Fibroblast of lung (primary cell): ENCODE measurements around the gene SEZ6L.

ENCODE experiments used
- EZH2 ChIP-seq: IDR thresholded peaks from 2 replicates; pipeline ENCODE4 v1.5.1; 2012; ENCODE audit warnings: low read length, control low read depth, mild to moderate bottlenecking; ENCODE audit errors: missing control alignments
- TF ChIP-seq, protein P1 (sequence below), 2 donors: IDR thresholded peaks in 1 of 2; conservative IDR thresholded peaks in 1 of 2; 1 replicate in 1 of 2; 2 replicates in 1 of 2; pipeline ENCODE4 v1.5.1; 2011 to 2012; ENCODE audit warnings: low read length in 2 of 2, control low read depth in 1 of 2, inconsistent platforms in 1 of 2, low read depth in 1 of 2, mild to moderate bottlenecking in 1 of 2

GRCh38 chr22:26382782-26383181 is 213.5 kb downstream of the SEZ6L start:
- TF ChIP-seq, protein P1, sequence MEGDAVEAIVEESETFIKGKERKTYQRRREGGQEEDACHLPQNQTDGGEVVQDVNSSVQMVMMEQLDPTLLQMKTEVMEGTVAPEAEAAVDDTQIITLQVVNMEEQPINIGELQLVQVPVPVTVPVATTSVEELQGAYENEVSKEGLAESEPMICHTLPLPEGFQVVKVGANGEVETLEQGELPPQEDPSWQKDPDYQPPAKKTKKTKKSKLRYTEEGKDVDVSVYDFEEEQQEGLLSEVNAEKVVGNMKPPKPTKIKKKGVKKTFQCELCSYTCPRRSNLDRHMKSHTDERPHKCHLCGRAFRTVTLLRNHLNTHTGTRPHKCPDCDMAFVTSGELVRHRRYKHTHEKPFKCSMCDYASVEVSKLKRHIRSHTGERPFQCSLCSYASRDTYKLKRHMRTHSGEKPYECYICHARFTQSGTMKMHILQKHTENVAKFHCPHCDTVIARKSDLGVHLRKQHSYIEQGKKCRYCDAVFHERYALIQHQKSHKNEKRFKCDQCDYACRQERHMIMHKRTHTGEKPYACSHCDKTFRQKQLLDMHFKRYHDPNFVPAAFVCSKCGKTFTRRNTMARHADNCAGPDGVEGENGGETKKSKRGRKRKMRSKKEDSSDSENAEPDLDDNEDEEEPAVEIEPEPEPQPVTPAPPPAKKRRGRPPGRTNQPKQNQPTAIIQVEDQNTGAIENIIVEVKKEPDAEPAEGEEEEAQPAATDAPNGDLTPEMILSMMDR (conservative IDR thresholded peaks at IDR 0.05 in 1 of 2, IDR thresholded peaks at IDR 0.05 in 1 of 2; ENCODE audit: low read depth in 1 of 2, low read length in 2 of 2) = no peak
- no peak for TF ChIP-seq EZH2
